DMS114 treated with DMSO at 0.1 percent for 48 hours (cell line): ENCODE measurements around the gene PKMYT1.
"Not testable (repeated sequence)": the region's sequence is repeated elsewhere in the genome, so short reads cannot be mapped to it uniquely, and the experiment has no call there.

ENCODE experiments used
- DNase-seq: peaks from one replicate; lab custom pipeline; 2025; ENCODE audit not compliant: unreplicated experiment; lab: John Stamatoyannopoulos, UW

PKMYT1 gene

DNA sequence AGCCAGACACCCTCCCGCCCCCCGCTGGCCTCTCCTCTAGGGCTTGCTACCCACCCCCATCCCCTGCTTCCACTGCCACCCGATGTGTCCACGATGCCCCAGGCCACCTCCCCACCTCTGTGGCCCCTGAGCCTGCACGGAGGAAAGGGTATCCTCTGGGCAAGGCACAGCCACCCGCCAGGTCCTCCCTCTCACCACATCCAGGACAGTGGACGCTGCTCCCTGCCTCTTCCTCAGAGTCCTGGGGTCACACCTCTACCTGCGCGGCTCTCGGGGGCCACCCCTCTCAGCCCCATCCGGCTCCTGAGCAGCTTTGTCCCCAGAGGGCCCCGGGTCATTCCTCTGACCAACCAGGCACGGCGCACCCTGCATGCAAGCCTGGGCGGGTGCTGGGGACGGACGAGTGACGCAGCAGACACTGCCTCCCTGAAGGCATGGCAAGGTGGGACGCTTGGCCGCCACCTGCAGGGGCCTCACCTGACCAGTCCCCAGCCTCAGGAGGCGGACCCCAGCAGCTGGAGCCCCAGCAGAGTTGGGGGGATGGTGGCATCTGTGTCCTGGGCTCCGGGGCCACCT, 43.7 kb downstream of the PKMYT1 start:
- no peak for DNase-seq

DNA sequence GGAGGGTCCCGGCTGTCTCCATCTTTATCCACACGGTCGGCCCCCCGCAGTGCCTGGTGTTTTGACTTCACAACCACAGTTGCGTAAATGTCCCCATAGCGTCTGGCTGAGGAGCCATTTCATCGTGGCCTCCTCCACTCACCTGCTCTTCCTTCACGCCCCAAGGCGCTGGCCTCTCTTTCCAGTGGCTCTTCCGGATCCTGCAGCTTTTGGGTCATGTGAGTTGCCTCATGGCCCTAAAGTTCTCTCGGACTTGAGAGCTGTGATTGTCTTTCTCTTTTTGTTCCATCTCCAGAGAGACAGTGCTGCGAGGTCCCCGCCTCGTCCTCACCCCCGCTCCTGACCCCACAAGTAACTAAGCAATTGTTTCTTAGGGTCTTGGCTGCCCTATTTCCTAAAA, 45.8 kb downstream of the PKMYT1 start:
- no peak for DNase-seq

DNA sequence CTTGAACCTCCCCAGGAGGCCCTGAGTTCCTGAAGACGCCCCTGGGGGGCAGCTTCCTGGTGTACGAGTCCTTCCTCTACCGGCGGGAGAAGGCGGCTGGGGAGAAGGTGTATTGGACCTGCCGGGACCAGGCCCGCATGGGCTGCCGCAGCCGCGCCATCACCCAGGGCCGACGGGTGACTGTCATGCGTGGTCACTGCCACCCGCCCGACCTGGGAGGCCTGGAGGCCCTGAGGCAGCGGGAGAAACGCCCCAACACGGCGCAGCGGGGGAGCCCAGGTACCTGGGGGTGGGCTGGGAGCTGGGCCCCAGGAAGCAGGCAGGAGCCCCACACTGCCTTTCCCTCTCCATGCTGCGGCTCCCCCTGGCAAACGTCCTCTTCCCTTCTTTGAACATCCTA, 46.5 kb downstream of the PKMYT1 start:
- no peak for DNase-seq

DNA sequence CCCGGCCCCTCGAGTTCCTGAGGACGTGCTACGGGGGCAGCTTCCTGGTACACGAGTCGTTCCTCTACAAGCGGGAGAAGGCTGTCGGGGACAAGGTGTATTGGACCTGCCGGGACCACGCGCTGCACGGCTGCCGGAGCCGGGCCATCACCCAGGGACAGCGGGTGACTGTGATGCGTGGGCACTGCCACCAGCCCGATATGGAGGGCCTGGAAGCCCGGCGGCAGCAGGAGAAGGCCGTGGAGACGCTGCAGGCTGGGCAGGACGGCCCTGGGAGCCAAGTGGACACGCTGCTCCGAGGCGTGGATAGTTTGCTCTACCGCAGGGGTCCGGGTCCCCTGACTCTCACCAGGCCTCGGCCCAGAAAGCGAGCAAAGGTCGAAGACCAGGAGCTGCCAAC, 47.1 kb downstream of the PKMYT1 start:
- DNase-seq, result no peak

DNA sequence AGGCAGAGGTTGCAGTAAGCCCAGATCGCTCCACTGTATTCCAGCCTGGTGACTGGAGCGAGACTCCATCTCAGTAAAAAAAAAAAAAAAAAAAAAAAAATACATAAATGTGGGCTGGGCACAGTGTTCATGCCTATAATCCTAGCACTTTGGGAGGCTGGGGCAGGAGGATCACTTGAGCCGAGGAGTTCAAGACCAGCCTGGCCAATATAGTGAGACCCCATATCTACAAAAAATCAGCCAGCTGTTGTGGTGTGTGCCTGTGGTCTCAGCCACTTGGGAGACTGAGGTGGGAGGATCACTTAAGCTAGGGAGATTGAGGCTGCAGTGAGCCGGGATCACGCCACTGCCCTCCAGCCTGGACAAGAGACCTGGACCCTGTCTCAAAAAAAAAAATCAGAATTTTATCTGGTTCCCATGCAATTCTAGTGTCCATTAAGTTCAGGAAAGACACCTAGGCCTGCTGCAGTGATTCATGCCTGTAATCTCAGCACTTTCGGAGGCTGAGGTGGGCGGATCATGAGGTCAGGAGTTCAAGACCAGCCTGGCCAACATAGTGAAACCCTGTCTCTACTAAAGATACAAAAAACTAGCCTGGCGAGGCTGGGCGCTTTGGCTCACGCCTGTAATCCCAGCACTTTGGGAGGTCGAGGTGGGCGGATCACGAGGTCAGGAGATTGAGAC, 48.9 kb downstream of the PKMYT1 start:
- not testable (repeated sequence) for DNase-seq

DNA sequence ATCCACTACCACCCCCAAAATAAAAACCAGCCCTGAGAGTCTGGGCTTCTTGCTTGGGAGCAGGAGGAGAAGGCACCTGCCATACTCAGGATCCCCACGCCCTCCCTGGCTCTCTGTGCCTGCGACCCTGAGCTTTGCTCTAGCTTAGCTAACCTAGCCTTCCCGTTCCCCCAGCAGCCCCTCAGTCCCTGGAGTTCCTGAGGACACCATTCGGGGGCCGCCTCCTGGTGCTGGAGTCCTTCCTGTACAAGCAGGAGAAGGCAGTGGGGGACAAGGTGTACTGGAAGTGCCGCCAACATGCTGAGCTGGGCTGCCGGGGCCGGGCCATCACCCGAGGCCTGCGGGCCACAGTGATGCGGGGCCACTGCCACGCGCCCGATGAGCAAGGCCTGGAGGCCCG, 50.0 kb downstream of the PKMYT1 start:
- no peak for DNase-seq

DNA sequence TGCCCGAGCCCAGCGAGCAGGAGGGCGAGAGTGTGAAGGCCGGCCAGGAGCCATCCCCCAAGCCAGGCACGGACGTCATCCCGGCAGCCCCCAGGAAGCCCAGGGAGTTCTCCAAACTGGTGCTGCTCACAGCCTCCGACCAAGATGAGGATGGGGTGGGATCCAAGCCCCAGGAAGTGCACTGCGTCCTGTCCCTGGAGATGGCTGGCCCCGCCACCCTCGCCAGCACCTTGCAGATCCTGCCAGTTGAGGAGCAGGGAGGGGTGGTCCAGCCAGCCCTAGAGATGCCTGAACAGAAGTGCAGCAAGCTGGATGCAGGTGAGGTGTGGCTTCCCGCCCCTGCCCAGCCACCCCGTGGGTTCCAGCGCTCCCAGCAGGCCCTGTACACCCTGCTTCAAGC, 50.6 kb downstream of the PKMYT1 start:
- no peak for DNase-seq

DNA sequence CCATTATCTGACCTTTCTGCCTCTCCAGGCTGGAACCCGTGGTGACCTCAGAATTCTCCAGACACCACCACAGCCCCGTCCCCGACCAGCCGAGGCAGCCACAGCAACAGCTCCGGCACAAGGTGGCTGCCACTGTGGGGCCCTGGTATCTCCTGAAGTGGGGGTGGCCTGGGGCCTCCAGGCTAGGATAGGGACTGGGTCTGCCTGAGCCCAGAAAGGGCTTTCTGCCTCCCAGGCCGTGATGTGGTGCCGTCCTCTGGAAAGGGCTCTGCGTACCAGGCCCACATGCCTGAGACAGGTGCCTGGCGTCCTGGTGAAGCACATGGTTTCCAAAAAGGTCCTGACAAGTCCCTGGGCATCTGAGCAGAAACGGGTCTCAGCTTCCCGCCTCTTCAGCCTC, 51.5 kb downstream of the PKMYT1 start:
- no peak for DNase-seq

DNA sequence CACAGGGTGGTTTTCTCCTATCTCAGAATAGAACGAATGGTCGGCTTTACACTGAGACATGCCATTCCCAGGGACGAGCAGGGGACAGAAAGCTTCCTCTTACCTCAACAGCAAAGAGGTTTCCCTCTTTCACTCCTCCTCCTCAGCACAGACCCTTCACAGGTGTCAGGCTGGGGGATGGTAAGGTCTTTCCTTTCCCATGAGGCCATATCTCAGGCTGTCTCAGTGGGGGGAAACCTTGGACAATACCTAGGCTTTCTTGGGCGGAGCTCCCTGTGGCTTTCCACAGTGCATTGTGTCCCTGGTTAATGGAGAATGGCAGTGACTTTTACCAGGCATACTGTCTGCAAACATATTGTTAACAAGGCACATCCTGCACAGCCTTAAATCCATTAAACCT, 52.1 kb downstream of the PKMYT1 start:
- DNase-seq, result not testable (repeated sequence)

DNA sequence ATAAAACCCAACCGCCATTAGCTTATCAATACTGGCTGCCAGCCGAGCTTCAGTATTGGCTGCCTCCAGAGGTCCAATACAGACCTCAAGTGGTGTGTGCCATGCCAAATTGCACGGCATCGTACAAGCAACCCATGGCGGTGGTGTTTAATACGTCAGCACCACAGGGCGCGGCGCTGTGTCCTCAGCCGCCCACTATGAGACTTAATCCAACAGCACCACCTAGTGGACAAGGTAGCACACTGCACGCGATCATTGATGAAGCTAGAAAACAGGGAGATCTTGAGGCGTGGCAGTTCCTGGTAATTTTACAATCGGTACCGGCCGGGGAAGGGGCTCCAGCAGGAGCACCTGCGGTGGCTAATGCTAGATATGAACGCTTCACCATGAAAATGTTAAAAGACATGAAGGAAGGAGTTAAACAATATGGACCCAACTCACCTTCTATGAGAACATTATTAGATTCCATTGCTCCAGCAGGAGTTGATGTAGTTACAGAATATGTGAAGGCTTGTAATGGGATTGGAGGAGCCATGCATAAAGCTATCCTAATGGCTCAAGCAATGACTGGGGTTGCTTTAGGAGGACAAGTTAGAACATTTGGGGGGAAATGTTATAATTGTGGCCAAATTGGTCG, 53.1 kb downstream of the PKMYT1 start:
- DNase-seq, result peak; percentile 70

DNA sequence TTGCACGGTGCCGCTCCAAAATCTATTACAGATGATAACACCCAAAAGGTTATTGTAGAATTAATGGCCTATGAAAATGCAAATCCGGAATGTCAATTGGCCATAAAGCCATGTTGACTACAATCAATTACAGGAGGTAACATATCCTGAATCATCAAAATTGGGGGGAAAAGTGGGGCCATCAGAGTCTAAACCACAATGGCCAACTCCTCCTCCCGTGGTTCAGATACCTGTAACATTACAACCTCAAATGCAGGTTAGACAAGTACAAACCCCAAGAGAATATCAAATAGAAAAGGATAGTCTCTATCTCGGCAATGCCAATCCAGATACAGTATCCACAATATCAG, 53.6 kb downstream of the PKMYT1 start:
- DNase-seq, result no peak

DNA sequence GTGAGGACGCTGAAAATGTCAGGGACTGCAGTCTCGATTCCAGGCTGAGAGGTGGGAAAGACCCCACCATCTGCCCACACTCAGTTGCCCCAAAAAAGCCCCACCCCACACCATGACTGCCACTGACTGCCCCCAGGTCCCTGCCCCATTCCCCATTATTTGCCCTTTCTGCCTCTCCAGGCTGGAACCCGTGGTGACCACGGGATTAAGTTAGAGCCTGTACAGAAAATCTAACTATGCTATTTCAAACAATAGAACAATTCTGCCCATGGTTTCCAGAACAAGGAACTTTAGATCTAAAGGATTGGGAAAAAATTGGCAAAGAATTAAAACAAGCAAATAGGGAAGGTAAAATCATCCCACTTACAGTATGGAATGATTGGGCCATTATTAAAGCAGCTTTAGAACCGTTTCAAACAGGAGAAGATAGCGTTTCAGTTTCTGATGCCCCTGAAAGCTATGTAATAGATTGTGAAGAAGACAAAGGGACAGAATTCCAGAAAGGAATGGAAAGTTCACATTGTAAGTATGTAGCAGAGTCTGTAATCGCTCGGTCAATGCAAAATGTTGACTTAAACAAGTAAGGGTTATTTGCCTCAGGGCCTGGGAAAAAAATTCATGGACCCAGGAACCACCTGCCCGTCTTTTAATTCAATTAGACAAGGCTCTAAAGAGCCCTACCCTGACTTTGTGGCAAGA, 54.1 kb downstream of the PKMYT1 start:
- no peak for DNase-seq

DNA sequence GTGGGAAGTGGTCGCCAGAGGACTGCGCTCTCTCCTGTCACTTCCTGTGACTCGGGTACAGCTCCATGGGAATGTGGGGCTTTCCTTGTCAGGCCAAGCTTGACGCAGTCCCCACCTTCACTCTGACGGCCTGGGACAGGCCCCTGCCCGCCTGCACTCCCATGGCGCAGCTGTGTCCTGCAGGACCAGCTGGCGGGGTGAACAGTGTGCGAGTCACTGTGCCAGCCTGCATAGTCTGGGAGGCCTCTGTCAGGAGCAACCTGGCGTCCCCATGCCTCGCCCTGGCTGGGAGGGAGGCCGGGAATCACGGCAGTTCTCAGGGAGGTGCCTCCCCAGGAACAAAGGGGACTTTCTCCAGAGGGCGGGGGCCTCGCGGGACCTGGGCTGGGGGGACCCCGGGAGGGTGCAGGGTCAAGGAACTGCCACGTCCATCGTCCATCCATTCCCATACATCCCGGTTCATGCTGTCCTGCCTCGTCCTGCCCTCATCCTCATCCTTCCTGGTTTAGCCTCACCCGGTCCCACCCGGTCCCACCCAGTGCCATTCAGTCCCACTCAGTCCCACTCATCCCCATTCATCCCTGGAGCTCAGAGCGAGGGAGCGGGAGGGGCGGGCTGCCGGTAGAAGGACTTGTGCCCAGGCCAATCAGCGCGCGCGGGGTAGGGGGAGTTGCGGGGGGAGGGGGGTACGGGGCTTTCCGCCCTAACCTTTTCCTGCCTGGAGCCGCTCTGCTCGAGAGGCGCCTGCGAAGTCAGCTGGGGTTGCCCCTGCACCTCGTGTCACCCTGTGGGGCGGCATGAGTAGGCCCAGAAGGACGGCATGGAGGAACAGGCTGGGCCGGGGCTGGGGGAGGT, 55.1 kb downstream of the PKMYT1 start:
- DNase-seq, result no peak

DNA sequence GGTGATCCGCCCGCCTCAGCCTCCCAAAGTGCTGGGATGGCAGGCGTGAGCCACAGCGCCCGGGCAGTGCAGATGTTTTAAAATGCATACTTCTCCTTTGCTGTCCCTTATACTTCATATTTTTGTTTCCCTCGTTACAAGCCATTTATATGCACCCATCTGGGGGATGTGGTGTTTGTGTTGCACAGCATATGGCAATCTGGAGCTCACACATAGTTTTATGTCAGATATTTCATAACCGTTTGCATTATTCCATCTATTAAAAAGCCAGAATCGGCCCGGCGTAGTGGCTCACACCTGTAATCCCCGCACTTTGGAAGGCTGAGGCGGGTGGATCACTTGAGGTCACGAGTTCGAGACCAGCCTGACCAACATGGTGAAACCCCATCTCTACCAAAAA, 56.8 kb downstream of the PKMYT1 start:
- DNase-seq, result no peak
